GM23338 (cell line): ENCODE results near the gene CDC42BPA. TPM values are rescaled to one million over a fixed set of nuclear protein-coding genes. Genes with fewer than 3 reads are reported as not detected.

ENCODE experiments used
- ATAC-seq: fragments of 200-7000 bp; cut with Tn5 transposase; 3 replicates; pipeline ENCODE4 v1.9.1; 2020
- DNase-seq: peaks from one replicate; pipeline ENCODE4 v3.0.0-alpha.2; 2015; ENCODE audit warnings: low spot score
- H2AFZ ChIP-seq: fragments of 200-600 bp; sonication (generic); 2 replicates; pipeline ENCODE4 v1.8.0; 2016; ENCODE audit warnings: antibody characterized with exemption, mild to moderate bottlenecking, moderate library complexity
- H3F3A ChIP-seq: fragments of 200-600 bp; sonication (generic); replicated peaks from 2 replicates; pipeline ENCODE4 v1.8.0; 2017; ENCODE audit warnings: antibody characterized with exemption, mixed run types, low read depth
- H3K27ac ChIP-seq: fragments of 200-600 bp; sonication (generic); 2 replicates; pipeline ENCODE4 v1.6.1; 2016; ENCODE audit warnings: low read depth
- H3K27me3 ChIP-seq: fragments of 200-600 bp; sonication (generic); 2 replicates; pipeline ENCODE4 v1.8.0; 2016; ENCODE audit warnings: mild to moderate bottlenecking, mixed run types, moderate library complexity; ENCODE audit not compliant: insufficient read depth
- H3K36me3 ChIP-seq: fragments of 200-600 bp; sonication (generic); 2 replicates; pipeline ENCODE4 v1.8.0; 2016; ENCODE audit warnings: mild to moderate bottlenecking; ENCODE audit not compliant: insufficient read depth
- H3K4me1 ChIP-seq: fragments of 200-600 bp; sonication (generic); 2 replicates; pipeline ENCODE4 v1.8.0; 2016; ENCODE audit warnings: mild to moderate bottlenecking, moderate library complexity; ENCODE audit not compliant: insufficient read depth
- H3K4me2 ChIP-seq: fragments of 200-600 bp; sonication (generic); 2 replicates; pipeline ENCODE4 v1.7.1; 2017; ENCODE audit warnings: mixed run types
- H3K4me3 ChIP-seq: fragments of 200-600 bp; sonication (generic); 2 replicates; pipeline ENCODE4 v1.6.1; 2016; ENCODE audit warnings: mixed run types
- H3K79me2 ChIP-seq: fragments of 200-600 bp; sonication (generic); replicated peaks from 2 replicates; pipeline ENCODE4 v1.8.0; 2017; ENCODE audit warnings: mild to moderate bottlenecking; ENCODE audit not compliant: insufficient read depth
- H3K9me2 ChIP-seq: fragments of 200-600 bp; sonication (generic); 2 replicates; pipeline ENCODE4 v1.8.0; 2017; ENCODE audit not compliant: insufficient read depth
- H4K20me1 ChIP-seq: fragments of 200-600 bp; sonication (generic); replicated peaks from 2 replicates; pipeline ENCODE4 v1.8.0; 2017; ENCODE audit warnings: mild to moderate bottlenecking; ENCODE audit not compliant: insufficient read depth
- H3K27ac Mint-ChIP-seq: 2 replicates; pipeline ENCODE4 v1.8.0; 2020; ENCODE audit warnings: inconsistent platforms, mild to moderate bottlenecking, moderate library complexity, mixed read lengths
- H3K27me3 Mint-ChIP-seq: 3 replicates; pipeline ENCODE4 v1.8.0; 2022; ENCODE audit warnings: low read depth, mild to moderate bottlenecking, moderate library complexity, mixed read lengths, inconsistent platforms; ENCODE audit not compliant: insufficient read depth, poor library complexity
- H3K36me3 Mint-ChIP-seq: 3 replicates; pipeline ENCODE4 v1.8.0; 2021; ENCODE audit warnings: low read depth, mild to moderate bottlenecking, inconsistent platforms, moderate library complexity, mixed read lengths
- H3K4me1 Mint-ChIP-seq: 3 replicates; pipeline ENCODE4 v1.8.0; 2020; ENCODE audit warnings: mild to moderate bottlenecking, inconsistent platforms, mixed read lengths
- H3K4me3 Mint-ChIP-seq: 3 replicates; pipeline ENCODE4 v1.8.0; 2021; ENCODE audit warnings: moderate library complexity, mild to moderate bottlenecking, inconsistent platforms, mixed read lengths
- H3K9me3 Mint-ChIP-seq: 3 replicates; pipeline ENCODE4 v1.8.0; 2020; ENCODE audit warnings: moderate library complexity, mild to moderate bottlenecking, inconsistent platforms, mixed read lengths
- CREB1 ChIP-seq: fragments of 250-450 bp; sonication (Bioruptor Pico); IDR thresholded peaks from 2 replicates; pipeline ENCODE4 v1.5.0; 2020; ENCODE audit warnings: low read depth, mild to moderate bottlenecking, moderate library complexity
- CTCF ChIP-seq, 2 experiments: fragments of 200-600 bp in 1 of 2; sonication (generic) in 1 of 2; conservative IDR thresholded peaks; 2 replicates each; pipeline versions ENCODE4 v1.5.1 to v1.6.1; 2016 to 2017; ENCODE audit warnings: antibody characterized with exemption in 2 of 2, low read depth in 2 of 2, mild to moderate bottlenecking in 2 of 2, moderate library complexity in 1 of 2
- ETS1 ChIP-seq: IDR thresholded peaks from 2 replicates; pipeline ENCODE4 v1.6.1; 2016; ENCODE audit warnings: antibody characterized with exemption
- EZH2 ChIP-seq: fragments of 200-600 bp; sonication (generic); IDR thresholded peaks from one replicate; pipeline ENCODE4 v1.8.0; 2017; ENCODE audit warnings: antibody characterized with exemption, mild to moderate bottlenecking, low read depth; ENCODE audit not compliant: unreplicated experiment
- EZH2phosphoT487 ChIP-seq: fragments of 200-600 bp; sonication (generic); IDR thresholded peaks from one replicate; pipeline ENCODE4 v1.8.1; 2018; ENCODE audit warnings: antibody characterized with exemption; ENCODE audit not compliant: unreplicated experiment
- JUNB ChIP-seq: IDR thresholded peaks from one replicate; pipeline ENCODE4 v1.6.1; 2016; ENCODE audit warnings: antibody characterized with exemption; ENCODE audit not compliant: unreplicated experiment
- NANOG ChIP-seq: IDR thresholded peaks from 2 replicates; pipeline ENCODE4 v1.6.1; 2016; ENCODE audit warnings: antibody characterized with exemption, borderline replicate concordance
- POLR2AphosphoS5 ChIP-seq: IDR thresholded peaks from 2 replicates; pipeline ENCODE4 v1.6.1; 2016; ENCODE audit warnings: antibody characterized with exemption, low read depth
- REST ChIP-seq: IDR thresholded peaks from one replicate; pipeline ENCODE4 v1.6.1; 2018; ENCODE audit warnings: antibody characterized with exemption; ENCODE audit not compliant: unreplicated experiment
- STAT1 ChIP-seq: IDR thresholded peaks from one replicate; pipeline ENCODE4 v1.6.1; 2016; ENCODE audit warnings: antibody characterized with exemption; ENCODE audit not compliant: unreplicated experiment
- ZNF114 ChIP-seq: fragments of 250-450 bp; sonication (Bioruptor Pico); IDR thresholded peaks from 2 replicates; pipeline ENCODE4 v1.5.0; 2020; ENCODE audit warnings: mild to moderate bottlenecking, moderate library complexity
- ZNF331 ChIP-seq: fragments of 250-450 bp; sonication (Bioruptor Pico); IDR thresholded peaks from 2 replicates; pipeline ENCODE4 v1.5.0; 2020; ENCODE audit warnings: low read depth, mild to moderate bottlenecking, moderate library complexity
- ZNF462 ChIP-seq: fragments of 250-450 bp; sonication (Bioruptor Pico); IDR thresholded peaks from 2 replicates; pipeline ENCODE4 v1.5.0; 2020; ENCODE audit warnings: mild to moderate bottlenecking, moderate library complexity
- polyA plus RNA-seq: library from polyadenylated mRNA; unstranded; fragments of >200 nt; fragmentation: Nextera tagmentation; extraction: Ambion mirVana; gene quantifications from 2 replicates; pipeline ENCODE4 v1.2.1, GENCODE V29; 2016
- total RNA-seq: library from RNA; depleted of rRNA; stranded (reverse); fragments of >200 nt; shearing (Covaris generic); gene quantifications from 2 replicates; pipeline ENCODE4 v1.2.3, GENCODE V29; 2014

The CDC42BPA gene
- total and polyA plus RNA-seq, 2 experiments from 2014 or later = 17.7 to 40.1 TPM

GRCh38 chr1:227073786-227074185 lies 244.5 kb downstream of the CDC42BPA start:
- Histone ChIP-seq H3F3A (no peaks in the 10 kb centered on the region), H3K4me1 (peaks cover 15% of the 10 kb centered on the region; the same call in 1 of the 2 replicates), H3K27ac (no peak overlapping the region), H3K9me2 (no peaks in the 10 kb centered on the region), H2AFZ (no peak overlapping the region), H4K20me1 (no peaks in the 10 kb centered on the region), H3K79me2 (no peaks in the 10 kb centered on the region), H3K27me3 (no peaks in the 10 kb centered on the region), H3K4me3 (no peak overlapping the region), H3K4me2 (no peak overlapping the region), H3K36me3 (no peaks in the 10 kb centered on the region)
- no peaks in the 10 kb centered on the region for H3K9me3 Mint-ChIP-seq
- no peak for ATAC-seq
- H3K4me3 Mint-ChIP-seq = no peak overlapping the region
- no peaks in the 10 kb centered on the region for H3K27me3 Mint-ChIP-seq
- H3K27ac Mint-ChIP-seq = no peak overlapping the region
- no peak for DNase-seq
- peaks cover 4% of the 10 kb centered on the region; the same call in 1 of the 3 replicates for H3K36me3 Mint-ChIP-seq
- peaks cover 12% of the 10 kb centered on the region for H3K4me1 Mint-ChIP-seq
- TF ChIP-seq ZNF462 (no peak), EZH2phosphoT487 (no peak), STAT1 (no peak), ZNF114 (CRISPR knock-in tag) (no peak), REST (no peak), JUNB (no peak), POLR2AphosphoS5 (no peak), CREB1 (no peak), CTCF (conservative IDR thresholded peaks at IDR 0.05; ENCODE audit: low read depth in 2 of 2) (no peak), ZNF331 (CRISPR knock-in tag) (no peak), ETS1 (no peak), EZH2 (no peak), NANOG (no peak)
